Spleen (tissue), 11 donors: ENCODE data around the gene ZNF385B. TPM values are rescaled to one million over a fixed set of nuclear protein-coding genes. Genes with fewer than 3 reads are reported as not detected.

Experiments
- DNase-seq: peaks from one replicate; pipeline ENCODE4 v3.0.0-alpha.2; 2020
- H3K27ac ChIP-seq, 8 donors: fragments of 200-600 bp; sonication (generic) in 7 of 8; 1 replicate in 4 of 8; 2 replicates in 4 of 8; pipeline versions ENCODE4 v1.5.0 to v1.8.0; 2016 to 2021; ENCODE audit warnings: inconsistent platforms in 4 of 8, mild to moderate bottlenecking in 4 of 8, moderate library complexity in 1 of 8
- H3K27me3 ChIP-seq, 7 donors: fragments of 200-600 bp; sonication (generic) in 6 of 7; replicated peaks in 1 of 7; 1 replicate in 4 of 7; 2 replicates in 3 of 7; pipeline versions ENCODE4 v1.5.0 to v1.8.0; 2016 to 2021; ENCODE audit warnings: inconsistent platforms in 3 of 7, mild to moderate bottlenecking in 1 of 7
- H3K36me3 ChIP-seq, 6 donors: fragments of 200-600 bp; sonication (generic) in 5 of 6; 1 replicate in 4 of 6; 2 replicates in 2 of 6; pipeline versions ENCODE4 v1.5.0 to v1.8.0; 2016 to 2021; ENCODE audit warnings: inconsistent platforms in 2 of 6
- H3K4me1 ChIP-seq, 6 donors: fragments of 200-600 bp; sonication (generic) in 5 of 6; 1 replicate in 3 of 6; 2 replicates in 3 of 6; pipeline versions ENCODE4 v1.5.0 to v1.8.0; 2016 to 2021; ENCODE audit warnings: inconsistent platforms in 3 of 6
- H3K4me3 ChIP-seq, 8 donors: fragments of 200-600 bp; sonication (generic) in 7 of 8; 1 replicate in 4 of 8; 2 replicates in 4 of 8; pipeline versions ENCODE4 v1.5.0 to v1.8.0; 2016 to 2021; ENCODE audit warnings: inconsistent platforms in 4 of 8, mild to moderate bottlenecking in 4 of 8, moderate library complexity in 2 of 8
- H3K9me3 ChIP-seq, 8 donors: fragments of 200-600 bp; sonication (generic) in 7 of 8; 1 replicate in 4 of 8; 2 replicates in 4 of 8; pipeline versions ENCODE4 v1.5.0 to v1.8.0; 2016 to 2021; ENCODE audit warnings: inconsistent platforms in 4 of 8
- CTCF ChIP-seq, 11 experiments: fragments of 200-600 bp in 7 of 11; fragments of 450-650 bp in 4 of 11; sonication (generic) in 4 of 11; IDR thresholded peaks in 8 of 11; conservative IDR thresholded peaks in 3 of 11; 1 replicate in 7 of 11; 2 replicates in 4 of 11; pipeline versions ENCODE4 v1.4.0 to v1.8.0; 2016 to 2021; ENCODE audit warnings: antibody characterized with exemption in 11 of 11, inconsistent platforms in 4 of 11, mild to moderate bottlenecking in 1 of 11
- POLR2A ChIP-seq, 3 donors: fragments of 450-650 bp; IDR thresholded peaks; one replicate each; pipeline ENCODE4 v1.5.1; 2017; ENCODE audit warnings: antibody characterized with exemption in 3 of 3, mild to moderate bottlenecking in 1 of 3
- POLR2AphosphoS5 ChIP-seq, 3 donors: sonication (generic); formaldehyde crosslinking; IDR thresholded peaks; one replicate each; pipeline ENCODE4 v1.5.1; 2017; ENCODE audit warnings: antibody characterized with exemption in 3 of 3
- WGBS, 5 donors: extraction: QIAGEN DNeasy Blood & Tissue Kit in 3 of 5; methylation state at CpG; one replicate each; pipeline versions ENCODE4 v1.1.5 to v1.1.7; 2013 to 2018; 5-methylcytosine and 5-hydroxymethylcytosine counted together
- intact Hi-C: fragments of 100-400 bp; cut with DNase I; formaldehyde crosslinking; loops from one replicate; pipeline ENCODE4 v1.15.0; 2023; ENCODE audit warnings: low total_unique reads
- polyA plus RNA-seq, 3 donors: library from polyadenylated mRNA; stranded (reverse); fragments of 200-250 nt; gene quantifications; one replicate each; pipeline ENCODE4 v1.2.1, GENCODE V29; 2013
- total RNA-seq, 7 donors: library from RNA; depleted of rRNA in 3 of 7; stranded (reverse); fragments of >200 nt in 3 of 7; fragmentation: NEBNext Ultra II Directional in 4 of 7; extraction: Animal tissue kit (Norgen Biotek cat#: 25700) in 4 of 7; gene quantifications; one replicate each; pipeline versions ENCODE4 v1.1.0 to v1.2.1, GENCODE V29; 2016 to 2021
- donor health status: healthy with polysubstance abuse.
- donor health status: DM: no; HTN: no; CAD: no; lungs with moderate emphysema.
- donor health status: DM: no; HTN: no; CAD: no.
- donor health status: Bipolar disorder and iron deficiency.
- donor health status: healthy.
- donor health status: DM: no; HTN: no; CAD: no.
- donor health status: DM: yes; HTN: yes; CAD: no.

The ZNF385B gene
- total and polyA plus RNA-seq, 10 donors, result 0.03 to 4.3 (median 0.37) TPM; not detected in 3

DNA sequence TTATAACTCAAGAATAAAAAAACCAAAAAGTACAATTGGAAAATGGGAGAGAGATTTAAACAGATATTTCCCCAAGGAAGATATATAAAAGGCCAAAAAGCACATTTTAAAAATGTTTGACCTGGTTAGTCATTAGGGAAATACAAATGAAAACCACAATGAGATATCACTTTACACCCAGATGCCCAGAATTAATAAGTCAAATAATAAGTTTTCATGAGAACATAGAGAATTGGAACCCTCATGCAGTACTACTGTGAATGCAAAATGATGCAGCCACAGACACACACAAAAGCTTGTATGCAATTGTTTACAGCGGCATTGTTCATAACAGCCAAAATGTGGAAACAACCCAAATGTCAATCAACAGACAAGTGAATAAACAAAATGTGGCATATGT is 165.9 kb downstream of the ZNF385B start:
- no peaks in the 10 kb centered on the region for H3K27me3 ChIP-seq
- 93 to 100% (median 97%) methylated on average over 1 of the region's 1 CpG for WGBS, 5 donors
- H3K4me3 ChIP-seq, result no peak overlapping the region
- DNase-seq, result no peak
- TF ChIP-seq CTCF (IDR thresholded peaks at IDR 0.05 in 8 of 11, conservative IDR thresholded peaks at IDR 0.05 in 3 of 11), result no peak
- TF ChIP-seq POLR2A (IDR thresholded peaks at IDR 0.05), result no peak
- no peak for TF ChIP-seq POLR2AphosphoS5 (IDR thresholded peaks at IDR 0.05)
- H3K27ac ChIP-seq, result no peak overlapping the region
- intact Hi-C loops, result no loop called here
- H3K36me3 ChIP-seq, result no peaks in the 10 kb centered on the region
- H3K4me1 ChIP-seq, result no peaks in the 10 kb centered on the region
- peaks cover 0 to 3% (median 0%) of the 10 kb centered on the region in 8 donors for H3K9me3 ChIP-seq

DNA sequence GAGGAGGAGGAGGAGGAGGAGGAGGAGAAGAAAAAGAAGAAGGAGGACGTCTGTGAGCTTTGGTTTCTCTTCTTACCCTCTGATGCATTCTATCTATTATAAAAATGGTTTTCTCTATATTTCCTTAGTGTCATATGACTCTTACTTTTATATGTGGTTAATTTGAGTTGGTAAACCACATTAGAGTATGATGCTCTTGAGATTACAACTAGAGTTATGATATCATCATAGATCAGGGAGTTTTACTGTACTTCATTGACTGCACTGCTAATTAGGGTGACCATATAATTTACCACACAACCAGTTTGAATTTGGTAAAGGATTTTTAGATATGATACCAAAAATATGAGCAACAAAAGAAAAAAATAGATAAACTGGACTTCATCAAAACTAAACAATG is 166.4 kb downstream of the ZNF385B start:
- 46 to 66% (median 59%) methylated on average over 1 of the region's 1 CpG for WGBS, 5 donors

DNA sequence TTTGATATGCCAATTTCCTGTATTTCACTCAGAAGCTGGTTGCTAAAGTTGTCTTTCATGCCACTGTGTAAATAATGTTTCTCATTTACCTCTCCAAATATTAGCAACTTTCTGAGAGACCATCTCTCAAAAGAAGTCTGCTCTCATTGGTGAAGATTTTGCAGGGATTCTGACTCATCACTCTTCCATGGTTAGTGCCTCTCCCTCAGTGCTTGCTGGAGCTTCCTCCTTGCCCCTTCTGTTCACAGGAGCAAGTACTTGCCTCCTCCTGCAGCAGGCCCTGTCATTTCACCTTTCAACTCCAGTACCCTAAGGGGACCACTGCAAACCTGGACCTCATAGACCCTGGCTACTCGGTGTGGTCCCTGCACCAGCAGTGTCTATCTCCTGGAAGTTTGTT is 168.8 kb downstream of the ZNF385B start:
- H3K36me3 ChIP-seq, result no peaks in the 10 kb centered on the region
- no peak for DNase-seq
- H3K4me3 ChIP-seq, result no peak overlapping the region
- peaks cover 0 to 3% (median 0%) of the 10 kb centered on the region in 8 donors for H3K9me3 ChIP-seq
- H3K27ac ChIP-seq, result no peak overlapping the region
- no peaks in the 10 kb centered on the region for H3K27me3 ChIP-seq
- no peaks in the 10 kb centered on the region for H3K4me1 ChIP-seq
- TF ChIP-seq POLR2AphosphoS5 (IDR thresholded peaks at IDR 0.05) (no peak), POLR2A (IDR thresholded peaks at IDR 0.05) (no peak), CTCF (IDR thresholded peaks at IDR 0.05 in 8 of 11, conservative IDR thresholded peaks at IDR 0.05 in 3 of 11) (no peak)
- intact Hi-C loops, result no loop called here
- 69 to 94% (median 79%) methylated on average over 1 of the region's 1 CpG for WGBS, 5 donors

More for the DNA sequence above, 166.4 kb downstream of the ZNF385B start:
- H3K4me3 ChIP-seq, result no peak overlapping the region
- peaks cover 0 to 3% (median 0%) of the 10 kb centered on the region in 8 donors for H3K9me3 ChIP-seq
- no peaks in the 10 kb centered on the region for H3K4me1 ChIP-seq
- DNase-seq, result no peak
- no peaks in the 10 kb centered on the region for H3K27me3 ChIP-seq
- no peaks in the 10 kb centered on the region for H3K36me3 ChIP-seq
- intact Hi-C loops, result no loop called here
- TF ChIP-seq POLR2AphosphoS5 (IDR thresholded peaks at IDR 0.05) (no peak), POLR2A (IDR thresholded peaks at IDR 0.05) (no peak), CTCF (IDR thresholded peaks at IDR 0.05 in 8 of 11, conservative IDR thresholded peaks at IDR 0.05 in 3 of 11) (no peak)
- no peak overlapping the region for H3K27ac ChIP-seq

DNA sequence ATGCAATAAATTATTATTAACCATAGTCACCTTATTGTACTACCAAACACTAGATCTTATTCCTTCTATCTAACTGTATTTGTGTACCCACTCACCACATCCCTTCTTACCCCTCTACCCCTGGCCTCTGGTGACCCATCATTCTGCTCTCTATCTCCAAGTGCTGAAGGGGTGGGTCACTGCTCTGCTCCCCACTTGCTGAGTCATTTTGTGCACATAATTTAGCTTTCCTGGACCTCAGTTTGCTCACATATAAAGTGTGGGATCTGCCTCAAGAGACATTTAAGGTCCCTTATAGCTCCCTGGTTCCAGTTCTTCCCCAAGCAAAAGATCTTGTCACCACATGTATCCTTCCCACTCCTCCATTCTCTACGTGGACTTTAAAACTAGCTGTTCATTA is 169.4 kb downstream of the ZNF385B start:
- WGBS, 5 donors, result 63 to 95% (median 83%) methylated on average over 1 of the region's 1 CpG
- Histone ChIP-seq H3K4me1 (no peaks in the 10 kb centered on the region), H3K4me3 (no peak overlapping the region), H3K27ac (no peak overlapping the region), H3K27me3 (no peaks in the 10 kb centered on the region), H3K9me3 (peaks cover 0 to 3% (median 0%) of the 10 kb centered on the region in 8 donors), H3K36me3 (no peaks in the 10 kb centered on the region)
- TF ChIP-seq POLR2A (IDR thresholded peaks at IDR 0.05), result no peak
- TF ChIP-seq POLR2AphosphoS5 (IDR thresholded peaks at IDR 0.05), result no peak
- no peak for TF ChIP-seq CTCF (IDR thresholded peaks at IDR 0.05 in 8 of 11, conservative IDR thresholded peaks at IDR 0.05 in 3 of 11)
- intact Hi-C loops, result no loop called here
- no peak for DNase-seq
